Measurements from ENCODE around the gene TEPSIN.
"Not testable (repeated sequence)": the region's sequence is repeated elsewhere in the genome, so short reads cannot be mapped to it uniquely, and the experiment has no call there.

Gene TEPSIN

DNA sequence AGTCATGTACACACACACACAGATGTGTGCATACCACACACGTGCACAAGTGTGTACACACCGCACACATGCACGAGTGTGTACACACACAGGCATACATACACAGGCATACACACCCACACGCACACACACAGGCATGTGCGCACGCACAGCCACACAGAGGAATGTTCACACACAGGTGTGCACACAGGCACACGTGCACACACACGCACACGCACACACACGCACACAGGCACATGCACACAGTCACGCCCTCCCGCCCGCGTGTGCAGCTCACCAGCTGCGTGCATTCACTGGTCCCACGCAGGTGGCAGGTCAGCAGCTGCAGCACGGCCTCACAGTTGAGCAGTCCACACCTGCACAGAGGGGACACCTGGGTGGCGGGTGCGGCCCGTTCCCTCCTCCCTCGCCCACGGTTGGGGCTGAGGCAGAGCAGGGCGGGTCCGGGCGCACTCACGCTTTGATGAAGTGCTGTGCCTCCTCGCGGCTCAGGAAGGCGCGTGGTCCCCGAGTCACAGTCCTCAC lies 7.7 kb downstream of the TEPSIN start:
- Histone ChIP-seq H3K9me3 (ENCODE audit: control insufficient read depth, insufficient read depth, low read length) (no peaks in the 10 kb centered on the region), H3K4me1 (ENCODE audit: control insufficient read depth, insufficient read depth, low read length) (no peaks in the 10 kb centered on the region), H3K9ac (ENCODE audit: low read depth, low read length) (no peak overlapping the region), H3K27me3 (ENCODE audit: control insufficient read depth, insufficient read depth, low read length) (no peaks in the 10 kb centered on the region), H3K4me3 (ENCODE audit: low read depth, low read length) (no peak overlapping the region), H3K36me3 (ENCODE audit: control insufficient read depth, insufficient read depth, low read length) (peaks cover 21% of the 10 kb centered on the region)

- Histone ChIP-seq H3K9ac (ENCODE audit: low read depth, low read length) (no peak overlapping the region), H3K4me3 (ENCODE audit: low read depth, low read length) (no peak overlapping the region), H3K4me1 (ENCODE audit: control insufficient read depth, insufficient read depth, low read length) (no peaks in the 10 kb centered on the region), H3K9me3 (ENCODE audit: control insufficient read depth, insufficient read depth, low read length) (no peaks in the 10 kb centered on the region), H3K36me3 (ENCODE audit: control insufficient read depth, insufficient read depth, low read length) (peaks cover 21% of the 10 kb centered on the region), H3K27me3 (ENCODE audit: control insufficient read depth, insufficient read depth, low read length) (no peaks in the 10 kb centered on the region)
Observed at GRCh38 chr17:81230043-81230820, 8.6 kb downstream of the TEPSIN start.

DNA sequence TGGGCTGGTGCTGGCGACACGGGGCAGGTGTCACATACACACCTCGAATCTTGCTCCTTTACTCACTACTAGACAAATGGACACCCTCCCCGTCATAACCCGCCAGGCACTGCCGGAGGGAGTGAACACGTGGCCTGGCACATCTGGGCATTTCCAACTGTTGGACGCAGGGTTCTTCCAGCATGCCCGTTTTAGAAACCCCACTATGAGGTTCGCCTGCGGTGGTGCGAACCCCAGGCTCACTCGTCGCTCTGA lies 9.3 kb downstream of the TEPSIN start:
- Histone ChIP-seq H3K9ac (ENCODE audit: low read depth, low read length) (no peak overlapping the region), H3K4me1 (ENCODE audit: control insufficient read depth, insufficient read depth, low read length) (no peaks in the 10 kb centered on the region), H3K36me3 (ENCODE audit: control insufficient read depth, insufficient read depth, low read length) (peaks cover 21% of the 10 kb centered on the region), H3K27me3 (ENCODE audit: control insufficient read depth, insufficient read depth, low read length) (no peaks in the 10 kb centered on the region), H3K9me3 (ENCODE audit: control insufficient read depth, insufficient read depth, low read length) (no peaks in the 10 kb centered on the region), H3K4me3 (ENCODE audit: low read depth, low read length) (no peak overlapping the region)

DNA sequence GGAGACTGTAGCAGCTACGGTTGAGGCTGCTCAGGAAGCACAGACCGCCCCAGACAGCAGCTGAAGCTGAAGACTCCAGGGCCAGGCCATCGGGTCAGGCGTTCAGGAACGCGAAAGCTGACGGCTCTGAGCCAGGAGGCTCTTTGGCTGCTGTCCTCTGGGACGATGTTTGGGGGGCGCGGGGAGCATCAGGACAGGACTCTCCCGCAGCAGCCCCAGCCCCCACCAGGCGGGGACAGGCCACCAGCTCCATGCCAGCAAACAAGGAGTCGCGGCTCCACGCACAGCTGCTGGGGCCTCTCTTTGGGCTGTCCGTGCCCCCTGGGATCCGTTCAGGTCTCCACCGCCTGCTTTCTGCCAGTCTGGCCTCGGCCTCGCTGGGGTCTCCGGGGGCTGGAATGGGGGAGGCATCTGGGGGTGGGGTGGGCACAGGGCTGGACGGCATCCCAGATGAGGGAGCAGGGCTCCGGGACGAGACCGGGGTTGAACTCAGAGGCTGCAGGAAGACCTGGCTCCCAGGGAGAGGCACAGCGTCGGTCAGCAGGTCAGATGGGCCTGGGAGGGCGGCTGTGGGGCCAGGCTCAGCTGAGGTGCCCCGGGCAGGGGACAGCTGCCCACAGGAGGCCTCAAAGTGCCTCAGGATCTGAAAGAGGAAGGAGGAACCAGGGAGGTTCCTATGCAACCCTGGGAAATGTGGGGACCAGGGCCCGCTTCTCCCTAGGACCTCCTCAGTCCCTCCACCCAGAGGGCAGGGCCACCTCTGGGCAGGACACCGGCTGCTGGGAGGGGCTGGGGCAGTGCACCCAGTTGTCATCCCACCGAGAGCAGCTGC lies 9.8 kb downstream of the TEPSIN start:
- Histone ChIP-seq H3K4me3 (ENCODE audit: low read depth, low read length) (no peak overlapping the region), H3K4me1 (ENCODE audit: control insufficient read depth, insufficient read depth, low read length) (no peaks in the 10 kb centered on the region), H3K9ac (ENCODE audit: low read depth, low read length) (no peak overlapping the region), H3K36me3 (ENCODE audit: control insufficient read depth, insufficient read depth, low read length) (peaks cover 21% of the 10 kb centered on the region), H3K9me3 (ENCODE audit: control insufficient read depth, insufficient read depth, low read length) (no peaks in the 10 kb centered on the region), H3K27me3 (ENCODE audit: control insufficient read depth, insufficient read depth, low read length) (peaks cover 2% of the 10 kb centered on the region)

DNA sequence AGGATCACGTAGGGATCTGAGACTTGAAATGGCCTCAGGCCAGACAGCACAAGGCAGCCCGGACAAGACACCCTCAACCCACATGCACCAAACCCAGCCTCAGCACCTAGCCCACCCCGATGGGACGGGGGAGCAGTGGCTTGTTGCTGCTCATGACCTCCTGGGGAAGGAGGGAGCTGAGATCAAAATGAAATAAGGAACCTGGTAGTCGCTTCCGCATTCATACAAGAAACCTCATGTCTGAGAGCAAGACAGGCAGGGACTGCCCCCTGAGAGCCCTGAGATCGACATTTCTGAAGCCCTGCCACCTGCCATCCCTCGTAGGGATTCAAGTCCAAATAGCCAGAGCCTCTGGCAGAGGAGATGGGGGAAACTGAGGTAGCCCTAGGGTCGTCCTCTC lies 10.4 kb downstream of the TEPSIN start:
- Histone ChIP-seq H3K9ac (ENCODE audit: low read depth, low read length) (no peak overlapping the region), H3K36me3 (ENCODE audit: control insufficient read depth, insufficient read depth, low read length) (peaks cover 18% of the 10 kb centered on the region), H3K9me3 (ENCODE audit: control insufficient read depth, insufficient read depth, low read length) (no peaks in the 10 kb centered on the region), H3K4me3 (ENCODE audit: low read depth, low read length) (no peak overlapping the region), H3K4me1 (ENCODE audit: control insufficient read depth, insufficient read depth, low read length) (peaks cover 2% of the 10 kb centered on the region), H3K27me3 (ENCODE audit: control insufficient read depth, insufficient read depth, low read length) (peaks cover 6% of the 10 kb centered on the region)

DNA sequence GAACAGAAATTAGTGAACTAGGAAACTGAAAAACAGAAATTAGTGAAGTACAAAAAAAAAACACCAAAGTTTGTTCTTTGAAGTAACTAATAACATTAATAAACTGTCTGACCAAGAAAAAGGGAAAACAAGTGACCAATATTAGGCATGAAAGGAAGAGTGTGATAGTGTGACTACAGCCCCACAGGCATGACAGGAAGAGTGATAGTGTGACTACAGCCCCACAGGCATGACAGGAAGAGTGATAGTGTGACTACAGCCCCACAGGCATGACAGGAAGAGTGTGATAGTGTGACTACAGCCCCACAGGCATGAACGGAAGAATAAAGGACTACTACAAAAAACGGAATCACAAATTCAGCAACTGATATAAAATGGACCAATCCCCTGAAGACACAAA lies 11.2 kb downstream of the TEPSIN start:
- H3K27me3 ChIP-seq (ENCODE audit: control insufficient read depth, insufficient read depth, low read length); H3K9me3 ChIP-seq (ENCODE audit: control insufficient read depth, insufficient read depth, low read length); H3K9ac ChIP-seq (ENCODE audit: low read depth, low read length); H3K4me1 ChIP-seq (ENCODE audit: control insufficient read depth, insufficient read depth, low read length); H3K4me3 ChIP-seq (ENCODE audit: low read depth, low read length): not testable (repeated sequence)
- peaks cover 16% of the 10 kb centered on the region for H3K36me3 ChIP-seq (ENCODE audit: control insufficient read depth, insufficient read depth, low read length)

GRCh38 chr17:81223762-81224130 lies 15.1 kb downstream of the TEPSIN start:
- H3K9ac ChIP-seq (ENCODE audit: low read depth, low read length): no peak overlapping the region

GRCh38 chr17:81222906-81223761 lies 15.7 kb downstream of the TEPSIN start, which contains the start of gene CEP131:
Gene CEP131, minus strand, starts transcription at chr17:81222965. Its CDS starts 2,909 bp downstream, at chr17:81220056.
- no peaks in the 10 kb centered on the region for H3K9me3 ChIP-seq (ENCODE audit: control insufficient read depth, insufficient read depth, low read length)
- H3K4me1 ChIP-seq (ENCODE audit: control insufficient read depth, insufficient read depth, low read length): peaks cover 6% of the 10 kb centered on the region
- peak within 1 kb of the TSS; percentile 71 for H3K4me3 ChIP-seq (ENCODE audit: low read depth, low read length)
- H3K27me3 ChIP-seq (ENCODE audit: control insufficient read depth, insufficient read depth, low read length): peaks cover 6% of the 10 kb centered on the region
- H3K9ac ChIP-seq (ENCODE audit: low read depth, low read length): no peak within 1 kb of the TSS
- H3K36me3 ChIP-seq (ENCODE audit: control insufficient read depth, insufficient read depth, low read length): peaks cover 8% of the 10 kb centered on the region

More at GRCh38 chr17:81223762-81224130, 15.1 kb downstream of the TEPSIN start:
- H3K27me3 ChIP-seq (ENCODE audit: control insufficient read depth, insufficient read depth, low read length): peaks cover 6% of the 10 kb centered on the region
- no peaks in the 10 kb centered on the region for H3K9me3 ChIP-seq (ENCODE audit: control insufficient read depth, insufficient read depth, low read length)
- peaks cover 8% of the 10 kb centered on the region for H3K36me3 ChIP-seq (ENCODE audit: control insufficient read depth, insufficient read depth, low read length)
- H3K4me1 ChIP-seq (ENCODE audit: control insufficient read depth, insufficient read depth, low read length): peaks cover 6% of the 10 kb centered on the region
- peak overlapping the region; percentile 56 for H3K4me3 ChIP-seq (ENCODE audit: low read depth, low read length)

- Histone ChIP-seq H3K4me1 (ENCODE audit: control insufficient read depth, insufficient read depth, low read length) (peaks cover 6% of the 10 kb centered on the region), H3K9me3 (ENCODE audit: control insufficient read depth, insufficient read depth, low read length) (no peaks in the 10 kb centered on the region), H3K9ac (ENCODE audit: low read depth, low read length) (no peak overlapping the region), H3K27me3 (ENCODE audit: control insufficient read depth, insufficient read depth, low read length) (peaks cover 6% of the 10 kb centered on the region), H3K36me3 (ENCODE audit: control insufficient read depth, insufficient read depth, low read length) (peaks cover 8% of the 10 kb centered on the region), H3K4me3 (ENCODE audit: low read depth, low read length) (peak overlapping the region; percentile 71)
Observed at GRCh38 chr17:81222620-81222905, 16.3 kb downstream of the TEPSIN start.

GRCh38 chr17:81221842-81222619 lies 16.8 kb downstream of the TEPSIN start:
- H3K27me3 ChIP-seq (ENCODE audit: control insufficient read depth, insufficient read depth, low read length): peaks cover 6% of the 10 kb centered on the region
- H3K9me3 ChIP-seq (ENCODE audit: control insufficient read depth, insufficient read depth, low read length): no peaks in the 10 kb centered on the region
- peaks cover 6% of the 10 kb centered on the region for H3K4me1 ChIP-seq (ENCODE audit: control insufficient read depth, insufficient read depth, low read length)
- H3K36me3 ChIP-seq (ENCODE audit: control insufficient read depth, insufficient read depth, low read length): peaks cover 8% of the 10 kb centered on the region
- no peak overlapping the region for H3K9ac ChIP-seq (ENCODE audit: low read depth, low read length)
- H3K4me3 ChIP-seq (ENCODE audit: low read depth, low read length): peak overlapping the region; percentile 71

DNA sequence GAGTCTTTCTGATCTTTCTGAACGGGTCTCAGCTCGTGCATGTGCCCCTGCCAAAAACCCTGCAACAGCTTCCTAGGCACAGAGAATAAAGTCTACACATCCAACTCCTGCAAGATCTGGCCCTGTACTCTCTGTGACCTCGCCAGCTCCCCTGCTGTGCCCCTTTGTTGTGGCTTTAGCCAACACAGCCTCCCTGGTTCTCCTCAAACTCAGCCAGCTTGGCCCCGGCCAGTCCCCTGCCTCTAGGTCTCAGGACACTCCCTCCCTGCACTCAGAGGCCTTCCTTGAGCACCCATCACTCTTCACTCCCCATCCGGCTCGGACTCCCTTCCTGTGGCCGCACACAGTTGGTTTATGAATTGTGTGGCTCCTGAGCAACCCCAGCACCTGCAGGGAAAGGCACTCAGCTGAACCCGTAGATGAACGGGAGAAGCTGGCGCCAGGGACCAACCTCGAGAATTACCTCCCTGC lies 17.4 kb downstream of the TEPSIN start:
- Histone ChIP-seq H3K36me3 (ENCODE audit: control insufficient read depth, insufficient read depth, low read length) (peaks cover 10% of the 10 kb centered on the region), H3K27me3 (ENCODE audit: control insufficient read depth, insufficient read depth, low read length) (peaks cover 6% of the 10 kb centered on the region), H3K9ac (ENCODE audit: low read depth, low read length) (no peak overlapping the region), H3K9me3 (ENCODE audit: control insufficient read depth, insufficient read depth, low read length) (no peaks in the 10 kb centered on the region), H3K4me1 (ENCODE audit: control insufficient read depth, insufficient read depth, low read length) (peaks cover 6% of the 10 kb centered on the region), H3K4me3 (ENCODE audit: low read depth, low read length) (peak overlapping the region; percentile 71)
